GM12878 (cell line): ENCODE data around the gene CLEC17A. TPM values are rescaled to one million over a fixed set of nuclear protein-coding genes. Genes with fewer than 3 reads are reported as not detected.

ENCODE experiments used
- BMI1 ChIP-seq: fragments of 450-650 bp; IDR thresholded peaks from 2 replicates; pipeline ENCODE4 v1.6.1; 2016; ENCODE audit warnings: mild to moderate bottlenecking, moderate library complexity, borderline replicate concordance
- CBX5 ChIP-seq: sonication (generic); IDR thresholded peaks from 2 replicates; pipeline ENCODE4 v1.6.1; 2016; ENCODE audit warnings: low read depth, moderate library complexity, mild to moderate bottlenecking, inconsistent platforms
- ETV6 ChIP-seq, 2 experiments: fragments of 450-650 bp in 1 of 2; IDR thresholded peaks in 1 of 2; conservative IDR thresholded peaks in 1 of 2; 2 replicates each; pipeline ENCODE4 v1.6.1; 2014; ENCODE audit warnings: antibody characterized with exemption in 1 of 2, borderline replicate concordance in 1 of 2, low read depth in 1 of 2, mild to moderate bottlenecking in 1 of 2, moderate library complexity in 1 of 2
- GABPA ChIP-seq: IDR thresholded peaks from 2 replicates; pipeline ENCODE4 v1.6.1; 2014; ENCODE audit warnings: antibody characterized with exemption, low read depth, mild to moderate bottlenecking, inconsistent platforms
- IKZF1 ChIP-seq: fragments of 450-650 bp; conservative IDR thresholded peaks from 2 replicates; pipeline ENCODE4 v1.6.1; 2017; ENCODE audit warnings: antibody characterized with exemption, mild to moderate bottlenecking
- MEF2B ChIP-seq: fragments of 450-650 bp; IDR thresholded peaks from 2 replicates; pipeline ENCODE4 v1.6.1; 2018; ENCODE audit warnings: mild to moderate bottlenecking, moderate library complexity; ENCODE audit not compliant: partially characterized antibody, poor library complexity, severe bottlenecking
- NFYB ChIP-seq: IDR thresholded peaks from 2 replicates; pipeline ENCODE4 v1.6.1; 2011; ENCODE audit warnings: low read depth, mild to moderate bottlenecking, low read length, improper control_type of control experiment, moderate library complexity; ENCODE audit not compliant: insufficient read depth
- NRF1 ChIP-seq: conservative IDR thresholded peaks from 2 replicates; pipeline ENCODE4 v1.6.1; 2011; ENCODE audit warnings: mild to moderate bottlenecking, low read depth, low read length, improper control_type of control experiment
- RBBP5 ChIP-seq: fragments of 200-600 bp; sonication (generic); conservative IDR thresholded peaks from 2 replicates; pipeline ENCODE4 v1.6.1; 2016
- RUNX3 ChIP-seq: IDR thresholded peaks from 2 replicates; pipeline ENCODE4 v1.6.1; 2012; ENCODE audit warnings: low read length, inconsistent platforms
- TAF1 ChIP-seq: IDR thresholded peaks from 2 replicates; pipeline ENCODE4 v1.6.1; 2011; ENCODE audit warnings: mild to moderate bottlenecking, low read depth, low read length, borderline replicate concordance
- TCF7 ChIP-seq: IDR thresholded peaks from 2 replicates; pipeline ENCODE4 v1.6.1; 2014; ENCODE audit warnings: antibody characterized with exemption, borderline replicate concordance
- WRNIP1 ChIP-seq: IDR thresholded peaks from 2 replicates; pipeline ENCODE4 v1.6.1; 2011; ENCODE audit warnings: low read depth, low read length, improper control_type of control experiment, borderline replicate concordance
- YBX1 ChIP-seq: fragments of 450-650 bp; IDR thresholded peaks from 2 replicates; pipeline ENCODE4 v1.6.1; 2016; ENCODE audit warnings: antibody characterized with exemption
- ZBED1 ChIP-seq: IDR thresholded peaks from 2 replicates; pipeline ENCODE4 v1.6.1; 2016; ENCODE audit warnings: borderline replicate concordance
- polyA plus RNA-seq, 11 experiments: library from polyadenylated mRNA; depleted of rRNA in 4 of 11; unstranded in 6 of 11; stranded (reverse) in 5 of 11; fragments of >200 nt; fragmentation: Nextera tagmentation in 4 of 11; fragmentation: Illumina TruSeq in 1 of 11; extraction: Ambion mirVana in 4 of 11; extraction: Trizol in 1 of 11; gene quantifications; 1 replicate in 1 of 11; 2 replicates in 10 of 11; pipeline versions ENCODE4 v1.2.1 to v1.2.3, GENCODE V29; 2011 to 2016; ENCODE audit warnings: inconsistent platforms in 2 of 11, missing spikeins in 2 of 11, low read depth in 1 of 11
- total RNA-seq, 4 experiments: library from RNA; depleted of rRNA in 3 of 4; stranded (reverse); fragments of >200 nt in 3 of 4; fragmentation: Illumina TruSeq in 1 of 4; extraction: Trizol in 1 of 4; gene quantifications; 2 replicates each; pipeline versions ENCODE4 v1.2.1 to v1.2.3, GENCODE V29; 2013 to 2021
- TF ChIP-seq, protein P1 (sequence below): IDR thresholded peaks from 2 replicates; pipeline ENCODE4 v1.6.1; 2012; ENCODE audit warnings: low read length, inconsistent platforms
- TF ChIP-seq, protein P2 (sequence below): fragments of 450-650 bp; IDR thresholded peaks from 2 replicates; pipeline ENCODE4 v1.6.1; 2017; ENCODE audit warnings: mild to moderate bottlenecking, low read depth, inconsistent platforms; ENCODE audit not compliant: poor library complexity, severe bottlenecking
- TF ChIP-seq, protein P3 (sequence below): fragments of 450-650 bp; IDR thresholded peaks from 2 replicates; pipeline ENCODE4 v1.6.1; 2017; ENCODE audit warnings: borderline replicate concordance
- TF ChIP-seq, protein P4 (sequence below): fragments of 150-350 bp; IDR thresholded peaks from 2 replicates; pipeline ENCODE4 v1.6.1; 2016; ENCODE audit warnings: low read depth, low read length

The CLEC17A gene
- total and polyA plus RNA-seq, 10 of the 15 experiments (the other 5 are each of a cell fraction or from before 2014, with no cell fraction given), result 12.9 to 131 (median 97.3) TPM

DNA sequence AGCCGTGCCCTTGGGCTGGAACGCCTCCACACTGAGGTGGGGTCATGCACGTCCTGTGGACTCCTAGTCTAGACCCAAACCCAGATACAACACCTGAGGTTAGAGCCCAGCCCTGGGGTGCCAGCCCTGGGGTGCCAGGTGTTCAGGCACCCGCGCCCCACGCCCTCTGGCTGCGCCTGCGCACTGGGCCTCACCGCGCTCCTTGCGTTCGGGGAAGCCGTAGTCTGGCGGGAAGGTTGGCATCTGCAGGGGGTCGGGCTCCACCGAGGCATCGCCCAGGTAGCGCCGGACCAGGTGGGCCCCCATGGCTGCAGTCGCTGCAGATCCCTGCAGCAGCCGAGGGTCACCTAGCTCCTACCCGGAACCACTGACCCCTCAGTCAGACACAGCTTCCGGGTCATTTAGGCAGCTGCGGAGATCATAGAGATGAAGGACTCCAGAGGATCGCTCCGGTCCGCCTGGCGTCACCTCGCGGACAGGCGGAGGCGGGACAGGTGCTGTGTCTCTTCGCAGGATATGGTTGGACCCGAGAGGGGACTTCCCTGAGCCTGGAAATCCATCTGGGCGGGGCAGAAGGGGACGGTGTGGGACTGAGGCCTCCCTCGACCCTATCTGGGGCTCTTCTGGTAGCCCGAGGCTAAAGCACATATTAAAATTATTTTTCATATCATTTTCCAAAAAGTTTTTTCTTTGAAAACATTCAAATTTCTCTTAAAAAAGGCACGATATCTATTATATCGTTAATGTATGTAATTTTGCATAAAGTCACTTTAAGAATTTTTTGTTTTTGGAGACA, 11.0 kb upstream of the CLEC17A start, which contains the start of gene NDUFB7 (continued):
- TF ChIP-seq ZBED1 (no peak), TCF7 (no peak), TAF1 (0 out of 2 replicates have a peak, but pooled peaks have one; percentile 53), NRF1 (peak; percentile 71), NFYB (no peak), RBBP5 (no peak), MEF2B (no peak), BMI1 (no peak), IKZF1 (peak; percentile 92), RUNX3 (peak; percentile 50), ETV6 (conservative IDR thresholded peaks at IDR 0.05 in 1 of 2, IDR thresholded peaks at IDR 0.05 in 1 of 2; ENCODE audit: borderline replicate concordance in 1 of 2, low read depth in 1 of 2) (no peak), GABPA (peak; percentile 98), CBX5 (no peak), WRNIP1 (no peak), YBX1 (no peak)
- TF ChIP-seq, protein P1, sequence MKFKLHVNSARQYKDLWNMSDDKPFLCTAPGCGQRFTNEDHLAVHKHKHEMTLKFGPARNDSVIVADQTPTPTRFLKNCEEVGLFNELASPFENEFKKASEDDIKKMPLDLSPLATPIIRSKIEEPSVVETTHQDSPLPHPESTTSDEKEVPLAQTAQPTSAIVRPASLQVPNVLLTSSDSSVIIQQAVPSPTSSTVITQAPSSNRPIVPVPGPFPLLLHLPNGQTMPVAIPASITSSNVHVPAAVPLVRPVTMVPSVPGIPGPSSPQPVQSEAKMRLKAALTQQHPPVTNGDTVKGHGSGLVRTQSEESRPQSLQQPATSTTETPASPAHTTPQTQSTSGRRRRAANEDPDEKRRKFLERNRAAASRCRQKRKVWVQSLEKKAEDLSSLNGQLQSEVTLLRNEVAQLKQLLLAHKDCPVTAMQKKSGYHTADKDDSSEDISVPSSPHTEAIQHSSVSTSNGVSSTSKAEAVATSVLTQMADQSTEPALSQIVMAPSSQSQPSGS, result no peak
- TF ChIP-seq, protein P2, sequence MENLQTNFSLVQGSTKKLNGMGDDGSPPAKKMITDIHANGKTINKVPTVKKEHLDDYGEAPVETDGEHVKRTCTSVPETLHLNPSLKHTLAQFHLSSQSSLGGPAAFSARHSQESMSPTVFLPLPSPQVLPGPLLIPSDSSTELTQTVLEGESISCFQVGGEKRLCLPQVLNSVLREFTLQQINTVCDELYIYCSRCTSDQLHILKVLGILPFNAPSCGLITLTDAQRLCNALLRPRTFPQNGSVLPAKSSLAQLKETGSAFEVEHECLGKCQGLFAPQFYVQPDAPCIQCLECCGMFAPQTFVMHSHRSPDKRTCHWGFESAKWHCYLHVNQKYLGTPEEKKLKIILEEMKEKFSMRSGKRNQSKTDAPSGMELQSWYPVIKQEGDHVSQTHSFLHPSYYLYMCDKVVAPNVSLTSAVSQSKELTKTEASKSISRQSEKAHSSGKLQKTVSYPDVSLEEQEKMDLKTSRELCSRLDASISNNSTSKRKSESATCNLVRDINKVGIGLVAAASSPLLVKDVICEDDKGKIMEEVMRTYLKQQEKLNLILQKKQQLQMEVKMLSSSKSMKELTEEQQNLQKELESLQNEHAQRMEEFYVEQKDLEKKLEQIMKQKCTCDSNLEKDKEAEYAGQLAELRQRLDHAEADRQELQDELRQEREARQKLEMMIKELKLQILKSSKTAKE, result no peak
- TF ChIP-seq, protein P3, sequence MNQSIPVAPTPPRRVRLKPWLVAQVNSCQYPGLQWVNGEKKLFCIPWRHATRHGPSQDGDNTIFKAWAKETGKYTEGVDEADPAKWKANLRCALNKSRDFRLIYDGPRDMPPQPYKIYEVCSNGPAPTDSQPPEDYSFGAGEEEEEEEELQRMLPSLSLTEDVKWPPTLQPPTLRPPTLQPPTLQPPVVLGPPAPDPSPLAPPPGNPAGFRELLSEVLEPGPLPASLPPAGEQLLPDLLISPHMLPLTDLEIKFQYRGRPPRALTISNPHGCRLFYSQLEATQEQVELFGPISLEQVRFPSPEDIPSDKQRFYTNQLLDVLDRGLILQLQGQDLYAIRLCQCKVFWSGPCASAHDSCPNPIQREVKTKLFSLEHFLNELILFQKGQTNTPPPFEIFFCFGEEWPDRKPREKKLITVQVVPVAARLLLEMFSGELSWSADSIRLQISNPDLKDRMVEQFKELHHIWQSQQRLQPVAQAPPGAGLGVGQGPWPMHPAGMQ, result no peak
- TF ChIP-seq, protein P4, sequence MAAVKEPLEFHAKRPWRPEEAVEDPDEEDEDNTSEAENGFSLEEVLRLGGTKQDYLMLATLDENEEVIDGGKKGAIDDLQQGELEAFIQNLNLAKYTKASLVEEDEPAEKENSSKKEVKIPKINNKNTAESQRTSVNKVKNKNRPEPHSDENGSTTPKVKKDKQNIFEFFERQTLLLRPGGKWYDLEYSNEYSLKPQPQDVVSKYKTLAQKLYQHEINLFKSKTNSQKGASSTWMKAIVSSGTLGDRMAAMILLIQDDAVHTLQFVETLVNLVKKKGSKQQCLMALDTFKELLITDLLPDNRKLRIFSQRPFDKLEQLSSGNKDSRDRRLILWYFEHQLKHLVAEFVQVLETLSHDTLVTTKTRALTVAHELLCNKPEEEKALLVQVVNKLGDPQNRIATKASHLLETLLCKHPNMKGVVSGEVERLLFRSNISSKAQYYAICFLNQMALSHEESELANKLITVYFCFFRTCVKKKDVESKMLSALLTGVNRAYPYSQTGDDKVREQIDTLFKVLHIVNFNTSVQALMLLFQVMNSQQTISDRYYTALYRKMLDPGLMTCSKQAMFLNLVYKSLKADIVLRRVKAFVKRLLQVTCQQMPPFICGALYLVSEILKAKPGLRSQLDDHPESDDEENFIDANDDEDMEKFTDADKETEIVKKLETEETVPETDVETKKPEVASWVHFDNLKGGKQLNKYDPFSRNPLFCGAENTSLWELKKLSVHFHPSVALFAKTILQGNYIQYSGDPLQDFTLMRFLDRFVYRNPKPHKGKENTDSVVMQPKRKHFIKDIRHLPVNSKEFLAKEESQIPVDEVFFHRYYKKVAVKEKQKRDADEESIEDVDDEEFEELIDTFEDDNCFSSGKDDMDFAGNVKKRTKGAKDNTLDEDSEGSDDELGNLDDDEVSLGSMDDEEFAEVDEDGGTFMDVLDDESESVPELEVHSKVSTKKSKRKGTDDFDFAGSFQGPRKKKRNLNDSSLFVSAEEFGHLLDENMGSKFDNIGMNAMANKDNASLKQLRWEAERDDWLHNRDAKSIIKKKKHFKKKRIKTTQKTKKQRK, result no peak
